ENCODE measurements around the gene DNAH1.

GRCh38 chr3:52433328-52433995, 117.3 kb downstream of the DNAH1 start:
- TF ChIP-seq, protein P1, sequence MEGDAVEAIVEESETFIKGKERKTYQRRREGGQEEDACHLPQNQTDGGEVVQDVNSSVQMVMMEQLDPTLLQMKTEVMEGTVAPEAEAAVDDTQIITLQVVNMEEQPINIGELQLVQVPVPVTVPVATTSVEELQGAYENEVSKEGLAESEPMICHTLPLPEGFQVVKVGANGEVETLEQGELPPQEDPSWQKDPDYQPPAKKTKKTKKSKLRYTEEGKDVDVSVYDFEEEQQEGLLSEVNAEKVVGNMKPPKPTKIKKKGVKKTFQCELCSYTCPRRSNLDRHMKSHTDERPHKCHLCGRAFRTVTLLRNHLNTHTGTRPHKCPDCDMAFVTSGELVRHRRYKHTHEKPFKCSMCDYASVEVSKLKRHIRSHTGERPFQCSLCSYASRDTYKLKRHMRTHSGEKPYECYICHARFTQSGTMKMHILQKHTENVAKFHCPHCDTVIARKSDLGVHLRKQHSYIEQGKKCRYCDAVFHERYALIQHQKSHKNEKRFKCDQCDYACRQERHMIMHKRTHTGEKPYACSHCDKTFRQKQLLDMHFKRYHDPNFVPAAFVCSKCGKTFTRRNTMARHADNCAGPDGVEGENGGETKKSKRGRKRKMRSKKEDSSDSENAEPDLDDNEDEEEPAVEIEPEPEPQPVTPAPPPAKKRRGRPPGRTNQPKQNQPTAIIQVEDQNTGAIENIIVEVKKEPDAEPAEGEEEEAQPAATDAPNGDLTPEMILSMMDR (IDR thresholded peaks at IDR 0.05 in 4 of 5, conservative IDR thresholded peaks at IDR 0.05 in 1 of 5) = no peak
- TF ChIP-seq POLR2A (IDR thresholded peaks at IDR 0.05) = no peak
